ENCODE results near the gene SNX25.

Gene SNX25

DNA sequence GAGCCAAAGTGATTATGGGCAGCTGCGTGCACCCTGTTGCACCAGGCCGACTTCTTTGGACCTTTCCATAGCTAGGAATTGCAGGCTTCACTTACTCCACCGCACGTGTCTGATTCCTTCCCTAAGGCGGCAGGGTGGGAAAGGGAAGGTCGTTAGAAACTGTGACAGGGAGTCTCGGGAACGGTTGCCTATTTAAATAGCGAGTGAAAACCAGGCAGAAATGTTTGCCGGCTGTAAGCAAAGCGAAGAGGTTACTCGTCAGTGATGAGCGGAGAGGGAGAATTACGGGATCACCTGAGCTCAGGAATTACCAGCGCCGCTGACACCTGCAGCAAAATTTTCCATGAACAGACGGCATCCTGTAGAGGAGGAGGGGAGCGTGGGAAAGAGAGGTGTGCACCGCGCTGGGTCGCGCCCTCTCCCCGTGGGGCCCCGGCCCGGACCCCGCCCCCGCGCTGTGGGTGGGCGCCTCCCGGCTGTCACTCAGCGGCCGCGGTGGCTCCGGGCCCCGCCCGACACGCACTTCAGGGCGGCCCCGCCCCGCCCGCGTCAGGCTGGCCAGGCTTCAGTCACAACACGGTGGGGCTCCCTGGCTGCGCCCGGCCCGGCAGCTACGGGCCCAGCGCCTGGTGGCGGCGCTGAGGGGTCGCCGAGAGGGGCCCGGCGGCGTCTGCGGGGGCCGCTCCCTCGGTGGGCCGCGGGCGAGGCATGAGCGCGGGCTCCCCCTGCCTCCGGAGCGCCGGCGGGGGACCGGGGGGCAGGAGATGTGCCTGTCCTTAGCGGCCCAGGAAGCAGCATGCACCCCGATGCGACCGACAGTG, at the start of gene SNX25:
TSS of gene SNX25 (plus strand) at position 568 of the 821 bp plus-strand sequence. CDS start at position 797, 229 bp downstream.
- H3K4me3 ChIP-seq (ENCODE audit: low read depth, low read length), result peak within 1 kb of the TSS; percentile 88
- TF ChIP-seq, protein P1, sequence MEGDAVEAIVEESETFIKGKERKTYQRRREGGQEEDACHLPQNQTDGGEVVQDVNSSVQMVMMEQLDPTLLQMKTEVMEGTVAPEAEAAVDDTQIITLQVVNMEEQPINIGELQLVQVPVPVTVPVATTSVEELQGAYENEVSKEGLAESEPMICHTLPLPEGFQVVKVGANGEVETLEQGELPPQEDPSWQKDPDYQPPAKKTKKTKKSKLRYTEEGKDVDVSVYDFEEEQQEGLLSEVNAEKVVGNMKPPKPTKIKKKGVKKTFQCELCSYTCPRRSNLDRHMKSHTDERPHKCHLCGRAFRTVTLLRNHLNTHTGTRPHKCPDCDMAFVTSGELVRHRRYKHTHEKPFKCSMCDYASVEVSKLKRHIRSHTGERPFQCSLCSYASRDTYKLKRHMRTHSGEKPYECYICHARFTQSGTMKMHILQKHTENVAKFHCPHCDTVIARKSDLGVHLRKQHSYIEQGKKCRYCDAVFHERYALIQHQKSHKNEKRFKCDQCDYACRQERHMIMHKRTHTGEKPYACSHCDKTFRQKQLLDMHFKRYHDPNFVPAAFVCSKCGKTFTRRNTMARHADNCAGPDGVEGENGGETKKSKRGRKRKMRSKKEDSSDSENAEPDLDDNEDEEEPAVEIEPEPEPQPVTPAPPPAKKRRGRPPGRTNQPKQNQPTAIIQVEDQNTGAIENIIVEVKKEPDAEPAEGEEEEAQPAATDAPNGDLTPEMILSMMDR (IDR thresholded peaks at IDR 0.05; ENCODE audit: borderline replicate concordance, insufficient read depth, low read depth, low read length), result peak; percentile 21; the same call in 1 of the 2 replicates

DNA sequence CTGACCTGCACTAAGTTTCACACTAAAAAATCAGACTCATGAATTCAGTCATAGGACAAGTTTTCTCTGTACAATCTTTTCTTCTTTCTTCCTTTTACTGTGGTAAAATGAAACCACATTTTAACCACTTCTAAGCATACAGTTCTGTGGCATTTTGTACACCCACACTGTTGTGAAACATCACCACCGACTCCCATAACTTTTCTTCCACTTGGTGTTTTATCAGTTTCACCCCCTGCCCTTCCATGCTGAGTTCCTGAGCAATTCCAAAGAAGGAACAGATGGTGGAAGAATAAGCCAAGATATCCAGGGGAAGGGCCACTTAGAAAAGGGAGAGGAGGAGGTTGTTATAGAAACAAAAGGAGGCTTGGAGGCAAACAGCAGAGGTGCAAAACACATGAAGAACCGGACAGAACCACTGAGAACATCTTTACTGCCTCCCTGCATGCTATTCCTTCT, 43.8 kb upstream of the SNX25 start:
- H3K4me3 ChIP-seq (ENCODE audit: low read depth, low read length), result no peak overlapping the region
- TF ChIP-seq, protein P1 (IDR thresholded peaks at IDR 0.05; ENCODE audit: borderline replicate concordance, insufficient read depth, low read depth, low read length), result no peak

DNA sequence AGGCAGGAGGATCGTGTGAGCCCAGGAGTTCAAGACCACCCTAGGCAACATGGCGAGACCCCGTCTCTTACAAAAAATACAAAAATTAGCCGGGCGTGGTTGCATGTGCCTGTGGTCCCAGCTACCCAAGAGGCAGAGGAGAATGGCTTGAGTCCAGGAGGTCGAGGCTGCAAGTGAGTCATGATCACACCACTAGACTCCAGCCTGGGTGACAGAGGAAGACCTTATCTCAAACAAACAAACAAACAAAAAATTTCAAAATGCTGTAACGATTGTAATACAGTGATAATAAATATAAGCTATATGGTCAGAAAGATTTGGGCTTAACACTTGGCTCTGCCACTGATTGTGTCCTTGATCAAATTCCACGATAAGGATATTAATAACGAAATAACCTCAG, 42.2 kb upstream of the SNX25 start:
- TF ChIP-seq, protein P1 (IDR thresholded peaks at IDR 0.05; ENCODE audit: borderline replicate concordance, insufficient read depth, low read depth, low read length), result no peak
- no peak overlapping the region for H3K4me3 ChIP-seq (ENCODE audit: low read depth, low read length)

DNA sequence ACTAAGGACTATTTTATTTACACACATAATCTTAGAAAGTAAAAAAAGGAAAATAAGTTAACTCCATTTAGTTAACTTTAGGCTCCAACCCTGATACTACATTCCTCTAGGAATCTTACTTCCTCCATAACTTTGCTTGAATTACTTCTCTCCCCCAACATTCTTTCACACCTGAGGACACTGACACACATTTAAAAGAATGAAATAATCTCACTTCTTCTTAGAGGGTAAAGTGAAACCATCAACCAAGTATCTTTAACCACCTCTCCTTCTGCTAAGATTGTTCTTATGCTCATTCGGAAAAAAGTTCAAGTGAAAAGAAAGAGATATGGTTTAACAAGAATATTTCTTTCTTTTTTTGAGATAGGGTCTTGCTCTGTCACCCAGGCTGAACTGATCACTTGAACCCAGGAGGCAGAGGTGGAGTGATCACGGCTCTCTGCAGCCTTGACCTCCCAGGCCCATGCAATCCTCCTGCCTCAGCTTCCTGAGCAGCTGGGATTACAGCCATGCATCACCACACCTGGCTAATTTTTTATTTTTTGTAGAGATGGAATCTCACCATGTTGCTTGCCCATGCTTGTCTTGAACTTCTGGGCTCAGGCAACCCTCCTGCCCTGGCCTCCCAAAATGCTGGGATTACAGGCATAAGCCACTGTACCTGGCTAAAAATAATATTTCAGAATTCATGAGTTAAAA, 37.9 kb upstream of the SNX25 start:
- no peak overlapping the region for H3K4me3 ChIP-seq (ENCODE audit: low read depth, low read length)
- TF ChIP-seq, protein P1 (IDR thresholded peaks at IDR 0.05; ENCODE audit: borderline replicate concordance, insufficient read depth, low read depth, low read length), result no peak

DNA sequence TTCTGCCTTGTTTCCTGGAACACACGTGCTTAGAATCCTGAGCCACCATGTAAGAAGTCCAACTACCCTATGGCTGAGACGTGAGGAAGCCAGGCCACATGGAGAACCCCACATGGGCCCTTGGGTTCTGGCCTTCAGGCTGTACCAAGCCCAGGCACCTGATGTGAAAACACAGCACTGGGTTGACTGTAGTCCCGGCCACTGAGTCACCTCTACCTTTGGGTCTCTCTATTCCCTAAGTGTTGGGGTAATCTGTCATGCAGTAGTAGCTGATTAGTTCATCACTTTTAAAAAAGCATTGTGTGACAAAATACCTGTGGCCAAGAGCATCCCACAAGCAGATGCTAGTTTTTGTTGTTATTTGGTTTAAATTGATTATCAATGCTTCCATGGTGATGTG, 29.9 kb upstream of the SNX25 start:
- TF ChIP-seq, protein P1 (IDR thresholded peaks at IDR 0.05; ENCODE audit: borderline replicate concordance, insufficient read depth, low read depth, low read length), result no peak
- H3K4me3 ChIP-seq (ENCODE audit: low read depth, low read length), result no peak overlapping the region

DNA sequence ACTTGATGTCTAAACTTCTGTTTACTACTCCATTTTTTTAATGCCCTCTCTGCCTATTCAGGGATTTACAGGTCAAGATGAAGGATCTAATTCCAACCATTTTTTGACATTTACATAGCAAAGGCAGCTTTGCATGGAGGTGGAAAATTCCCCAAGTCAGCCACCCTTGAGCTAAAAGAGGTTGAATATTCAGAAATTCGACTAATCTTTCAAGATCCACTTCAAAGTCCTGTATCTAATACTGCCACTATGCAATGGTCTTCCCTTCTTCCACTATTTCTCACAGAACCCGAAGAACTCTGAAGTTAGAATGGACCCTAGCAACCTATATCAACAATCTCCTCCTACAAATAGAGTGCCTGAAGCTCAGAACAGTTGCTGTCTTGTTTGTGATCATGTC, 27.2 kb upstream of the SNX25 start:
- TF ChIP-seq, protein P1 (IDR thresholded peaks at IDR 0.05; ENCODE audit: borderline replicate concordance, insufficient read depth, low read depth, low read length), result no peak
- no peak overlapping the region for H3K4me3 ChIP-seq (ENCODE audit: low read depth, low read length)
